ENCODE data around the gene CARD11.
"Not testable (repeated sequence)": the region's sequence is repeated elsewhere in the genome, so short reads cannot be mapped to it uniquely, and the experiment has no call there.

Gene CARD11

GRCh38 chr7:2928613-2929311, 114.9 kb downstream of the CARD11 start:
- in situ Hi-C loops (cut with MboI; ENCODE audit: low sequenced_read_pairs) = no loop called here

GRCh38 chr7:2928256-2928612, 115.4 kb downstream of the CARD11 start:
- in situ Hi-C loops (cut with MboI; ENCODE audit: low sequenced_read_pairs) = no loop called here

GRCh38 chr7:2927592-2927991, 116.1 kb downstream of the CARD11 start:
- in situ Hi-C loops (cut with MboI; ENCODE audit: low sequenced_read_pairs) = no loop called here

GRCh38 chr7:2926896-2927405, 116.7 kb downstream of the CARD11 start:
- in situ Hi-C loops (cut with MboI; ENCODE audit: low sequenced_read_pairs) = no loop called here

- in situ Hi-C loops (cut with MboI; ENCODE audit: low sequenced_read_pairs) = no loop called here
Observed at GRCh38 chr7:2926120-2926895, 117.4 kb downstream of the CARD11 start.

- in situ Hi-C loops (cut with MboI; ENCODE audit: low sequenced_read_pairs) = no loop called here
Observed at GRCh38 chr7:2924866-2925840, 118.5 kb downstream of the CARD11 start.

- in situ Hi-C loops (cut with MboI; ENCODE audit: low sequenced_read_pairs) = no loop called here
Observed at GRCh38 chr7:2923886-2924574, 119.6 kb downstream of the CARD11 start.

- in situ Hi-C loops (cut with MboI; ENCODE audit: low sequenced_read_pairs) = no loop called here
Observed at GRCh38 chr7:2923291-2923781, 120.3 kb downstream of the CARD11 start.

- in situ Hi-C loops (cut with MboI; ENCODE audit: low sequenced_read_pairs) = no loop called here
Observed at GRCh38 chr7:2922866-2923265, 120.8 kb downstream of the CARD11 start.

- in situ Hi-C loops (cut with MboI; ENCODE audit: low sequenced_read_pairs) = no loop called here
Observed at GRCh38 chr7:2922348-2922691, 121.3 kb downstream of the CARD11 start.

- in situ Hi-C loops (cut with MboI; ENCODE audit: low sequenced_read_pairs) = no loop called here
Observed at GRCh38 chr7:2921653-2922347, 121.9 kb downstream of the CARD11 start.

- in situ Hi-C loops (cut with MboI; ENCODE audit: low sequenced_read_pairs) = no loop called here
Observed at GRCh38 chr7:2920956-2921652, 122.6 kb downstream of the CARD11 start.

- in situ Hi-C loops (cut with MboI; ENCODE audit: low sequenced_read_pairs) = not testable (repeated sequence)
Observed at GRCh38 chr7:2920480-2920879, 123.2 kb downstream of the CARD11 start.

GRCh38 chr7:2920041-2920440, 123.6 kb downstream of the CARD11 start:
- in situ Hi-C loops (cut with MboI; ENCODE audit: low sequenced_read_pairs) = no loop called here

GRCh38 chr7:2919256-2919655, 124.4 kb downstream of the CARD11 start:
- in situ Hi-C loops (cut with MboI; ENCODE audit: low sequenced_read_pairs) = no loop called here

- in situ Hi-C loops (cut with MboI; ENCODE audit: low sequenced_read_pairs) = no loop called here
Observed at GRCh38 chr7:2918406-2918805, 125.3 kb downstream of the CARD11 start.

- in situ Hi-C loops (cut with MboI; ENCODE audit: low sequenced_read_pairs) = no loop called here
Observed at GRCh38 chr7:2915023-2915422, 128.6 kb downstream of the CARD11 start.

GRCh38 chr7:2913760-2914387, 129.8 kb downstream of the CARD11 start:
- in situ Hi-C loops (cut with MboI; ENCODE audit: low sequenced_read_pairs) = no loop called here
